Coronary artery (tissue), 2 donors: ENCODE results near the gene SLC26A11.

Source experiments
- DNase-seq: peaks from one replicate; pipeline ENCODE4 v3.0.0-alpha.2; 2017; ENCODE audit warnings: low spot score
- H3K27ac ChIP-seq, 2 donors: fragments of 200-600 bp; sonication (generic); one replicate each; pipeline ENCODE4 v1.5.1; 2016 to 2019
- H3K4me3 ChIP-seq: fragments of 200-600 bp; sonication (generic); 2 replicates; pipeline ENCODE4 v1.5.1; 2016; ENCODE audit warnings: mild to moderate bottlenecking, moderate library complexity
- TF ChIP-seq, protein P1 (sequence below): fragments of 200-600 bp; sonication (generic); IDR thresholded peaks from one replicate; pipeline ENCODE4 v1.5.1; 2019; ENCODE audit warnings: antibody characterized with exemption

SLC26A11 gene

DNA sequence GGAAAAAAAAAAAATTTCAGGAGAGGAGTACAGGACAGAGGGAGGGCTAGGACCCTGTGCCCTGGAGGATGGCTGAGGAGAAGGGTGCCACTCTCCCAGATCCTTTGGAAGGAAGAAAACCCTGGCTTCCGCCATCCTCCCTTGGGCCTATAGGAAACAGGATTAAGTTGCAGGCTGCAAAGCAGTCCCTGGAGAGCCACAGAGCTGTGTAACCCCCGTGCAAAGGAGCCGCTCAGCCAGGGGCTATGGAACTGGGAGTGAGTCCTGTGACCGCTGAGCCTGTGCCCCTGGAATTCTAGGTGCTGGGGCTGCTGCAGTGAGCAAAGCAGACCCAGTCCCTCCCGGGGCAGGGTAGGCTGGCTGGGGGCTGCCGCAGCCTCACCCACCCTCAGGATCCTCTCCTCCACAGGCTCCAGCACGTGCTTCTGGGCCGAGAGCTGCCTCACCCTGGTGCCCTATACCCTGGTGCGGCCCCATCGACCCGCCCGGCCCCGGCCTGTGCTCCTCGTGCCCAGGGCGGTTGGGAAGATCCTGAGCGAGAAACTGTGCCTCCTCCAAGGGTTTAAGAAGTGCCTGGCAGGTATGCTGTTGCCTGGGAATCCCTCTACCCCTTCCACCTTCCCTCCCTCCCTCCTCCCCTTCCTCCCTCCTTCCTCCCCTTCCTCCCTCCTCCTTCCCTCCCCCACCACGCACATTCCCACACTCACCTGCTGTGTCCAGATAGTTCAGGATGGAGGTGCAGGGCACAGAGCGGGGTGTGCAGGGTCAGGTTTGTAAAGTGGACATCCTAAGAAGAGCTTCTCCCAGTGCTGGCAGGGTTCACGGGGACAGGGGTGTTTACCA lies 15.4 kb upstream of the SLC26A11 start:
- DNase-seq, result no peak
- no peak overlapping the region for H3K4me3 ChIP-seq
- H3K27ac ChIP-seq, result no peak overlapping the region
- TF ChIP-seq, protein P1, sequence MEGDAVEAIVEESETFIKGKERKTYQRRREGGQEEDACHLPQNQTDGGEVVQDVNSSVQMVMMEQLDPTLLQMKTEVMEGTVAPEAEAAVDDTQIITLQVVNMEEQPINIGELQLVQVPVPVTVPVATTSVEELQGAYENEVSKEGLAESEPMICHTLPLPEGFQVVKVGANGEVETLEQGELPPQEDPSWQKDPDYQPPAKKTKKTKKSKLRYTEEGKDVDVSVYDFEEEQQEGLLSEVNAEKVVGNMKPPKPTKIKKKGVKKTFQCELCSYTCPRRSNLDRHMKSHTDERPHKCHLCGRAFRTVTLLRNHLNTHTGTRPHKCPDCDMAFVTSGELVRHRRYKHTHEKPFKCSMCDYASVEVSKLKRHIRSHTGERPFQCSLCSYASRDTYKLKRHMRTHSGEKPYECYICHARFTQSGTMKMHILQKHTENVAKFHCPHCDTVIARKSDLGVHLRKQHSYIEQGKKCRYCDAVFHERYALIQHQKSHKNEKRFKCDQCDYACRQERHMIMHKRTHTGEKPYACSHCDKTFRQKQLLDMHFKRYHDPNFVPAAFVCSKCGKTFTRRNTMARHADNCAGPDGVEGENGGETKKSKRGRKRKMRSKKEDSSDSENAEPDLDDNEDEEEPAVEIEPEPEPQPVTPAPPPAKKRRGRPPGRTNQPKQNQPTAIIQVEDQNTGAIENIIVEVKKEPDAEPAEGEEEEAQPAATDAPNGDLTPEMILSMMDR, result no peak

DNA sequence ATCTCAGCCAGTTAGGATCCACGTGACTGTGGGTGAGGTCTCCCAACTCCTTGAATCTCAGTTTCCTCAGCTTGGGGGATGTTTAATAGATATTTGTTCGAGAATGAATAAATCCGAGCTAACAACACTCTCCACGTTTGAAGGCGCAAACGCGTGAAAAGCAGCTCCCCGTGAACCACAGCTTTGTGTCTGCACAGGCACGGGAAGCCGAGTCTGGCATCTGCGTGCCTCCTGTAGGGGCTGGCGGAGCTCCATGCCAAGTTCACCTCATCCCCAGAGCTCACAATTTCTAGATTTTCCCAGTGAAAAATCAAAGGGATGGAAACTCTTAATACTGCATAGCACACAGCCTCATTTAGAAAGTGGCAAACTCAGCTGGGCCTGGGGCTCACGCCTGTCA lies 14.4 kb upstream of the SLC26A11 start:
- TF ChIP-seq, protein P1, result no peak
- Histone ChIP-seq H3K4me3 (no peak overlapping the region), H3K27ac (no peak overlapping the region)
- no peak for DNase-seq

DNA sequence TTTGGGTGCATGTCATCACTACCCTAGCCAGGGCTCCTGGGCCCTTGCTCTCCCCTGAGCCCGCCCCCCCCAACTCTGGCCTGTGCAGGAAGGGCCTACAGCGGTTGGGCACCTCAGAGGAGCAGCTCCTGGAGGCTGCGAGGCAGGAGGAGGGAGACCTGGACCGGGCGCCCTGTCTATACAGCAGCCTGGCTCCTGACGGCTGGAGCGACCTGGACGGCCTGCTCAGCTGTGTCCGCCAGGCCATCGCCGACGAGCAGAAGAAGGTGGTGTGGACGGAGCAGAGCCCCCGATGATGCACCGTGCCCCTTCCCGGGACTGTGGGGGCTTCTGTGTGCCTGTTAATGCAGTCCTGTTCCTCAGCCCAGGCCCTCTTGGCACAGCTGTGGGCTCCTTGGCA lies 12.2 kb upstream of the SLC26A11 start:
- no peak for DNase-seq
- TF ChIP-seq, protein P1, result no peak
- H3K27ac ChIP-seq, result no peak overlapping the region
- no peak overlapping the region for H3K4me3 ChIP-seq

DNA sequence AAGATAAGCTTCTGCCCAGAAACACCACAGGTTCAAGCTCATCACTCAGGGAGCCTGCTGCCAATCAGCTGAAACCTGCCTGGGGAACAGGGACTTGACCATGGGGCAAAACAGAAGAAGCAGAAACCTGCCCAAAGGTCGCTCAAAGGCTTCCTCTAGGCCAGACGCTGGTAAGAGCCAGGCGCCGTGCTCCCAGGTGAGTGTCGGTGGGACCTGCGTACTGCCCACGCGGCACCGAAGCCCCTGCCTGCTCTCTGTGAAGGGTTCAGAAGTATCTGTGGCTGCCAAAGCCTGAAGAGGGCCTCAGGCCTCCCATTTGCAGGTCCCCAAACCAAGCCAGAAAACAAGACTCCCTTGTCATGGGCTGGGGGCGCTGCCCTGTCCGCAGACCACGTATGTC lies 10.5 kb upstream of the SLC26A11 start:
- no peak overlapping the region for H3K4me3 ChIP-seq
- no peak for DNase-seq
- TF ChIP-seq, protein P1, result no peak
- no peak overlapping the region for H3K27ac ChIP-seq

DNA sequence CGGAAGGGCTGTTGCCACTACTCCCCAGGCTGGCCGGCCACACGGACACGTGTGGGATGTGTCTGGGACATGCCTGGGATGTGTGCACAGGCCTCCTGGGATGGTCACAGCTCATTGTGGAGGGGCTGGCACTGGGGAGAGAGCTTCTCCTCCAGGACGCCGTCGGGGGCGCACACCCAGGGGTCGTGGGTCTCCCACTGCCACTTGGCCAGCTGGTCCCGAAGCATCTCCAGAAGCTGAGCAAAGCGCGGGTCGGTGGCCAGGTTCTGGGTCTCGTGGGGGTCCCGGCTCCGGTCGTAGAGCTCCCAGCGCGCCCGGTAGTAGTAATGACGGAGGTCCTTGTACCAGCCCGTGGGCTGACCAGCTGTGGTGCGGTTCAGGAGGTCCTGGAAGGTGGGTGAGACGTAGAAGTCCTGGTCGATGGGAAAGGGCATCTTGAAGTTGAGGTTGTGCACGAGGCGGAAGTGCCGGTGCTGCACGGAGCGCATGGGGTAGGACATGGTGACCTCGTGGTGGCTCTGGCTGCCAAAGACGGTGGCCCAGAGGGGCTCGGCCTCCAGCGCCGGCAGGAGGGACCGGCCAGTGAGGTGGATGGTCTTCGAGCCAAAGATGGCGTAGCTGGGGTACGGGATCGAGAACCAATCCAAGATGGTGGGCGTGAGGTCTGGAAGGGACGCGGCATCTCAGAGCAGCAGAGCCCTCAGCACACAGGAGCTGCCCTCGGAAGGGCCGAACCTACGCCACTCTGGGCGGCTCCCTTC lies 9.7 kb upstream of the SLC26A11 start:
- TF ChIP-seq, protein P1, result no peak
- no peak for DNase-seq
- H3K27ac ChIP-seq, result no peak overlapping the region
- no peak overlapping the region for H3K4me3 ChIP-seq

DNA sequence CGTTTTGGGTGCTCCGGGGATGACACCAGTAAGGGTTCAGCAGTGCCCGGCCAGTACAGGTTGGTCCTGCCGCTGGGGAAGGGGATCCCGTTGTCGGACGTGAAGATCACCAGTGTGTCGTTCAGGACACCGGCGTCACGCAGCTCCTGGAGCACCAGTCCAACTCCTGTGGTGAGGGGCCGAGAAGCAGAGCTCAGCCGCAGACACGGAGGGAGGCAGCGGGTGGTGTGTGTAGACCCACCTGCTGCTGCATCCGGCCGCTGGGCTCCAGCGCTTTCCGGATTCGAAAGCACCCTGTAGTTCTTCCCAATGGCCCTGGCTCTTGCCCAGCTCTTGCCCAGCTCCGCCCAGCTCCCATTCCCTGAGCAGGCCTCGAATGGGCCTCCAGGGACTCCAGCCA lies 8.1 kb upstream of the SLC26A11 start:
- no peak for DNase-seq
- H3K27ac ChIP-seq, result no peak overlapping the region
- no peak overlapping the region for H3K4me3 ChIP-seq
- TF ChIP-seq, protein P1, result no peak
